Glutamatergic neuron (in vitro differentiated cells): ENCODE measurements around the gene GNB5. TPM values are rescaled to one million over a fixed set of nuclear protein-coding genes. Genes with fewer than 3 reads are reported as not detected.

Experiments
- DNase-seq: peaks from one replicate; pipeline ENCODE4 v3.0.0; 2022
- H3K27ac Mint-ChIP-seq: one replicate; pipeline ENCODE4 v1.8.0; 2020; ENCODE audit warnings: mild to moderate bottlenecking, mixed read lengths, inconsistent platforms; ENCODE audit not compliant: unreplicated experiment
- H3K27me3 Mint-ChIP-seq: one replicate; pipeline ENCODE4 v1.8.0; 2020; ENCODE audit warnings: mild to moderate bottlenecking, moderate library complexity, mixed read lengths, inconsistent platforms; ENCODE audit not compliant: unreplicated experiment
- H3K36me3 Mint-ChIP-seq: one replicate; pipeline ENCODE4 v1.8.0; 2020; ENCODE audit warnings: mild to moderate bottlenecking, mixed read lengths, inconsistent platforms; ENCODE audit not compliant: unreplicated experiment
- H3K4me1 Mint-ChIP-seq: one replicate; pipeline ENCODE4 v1.8.0; 2020; ENCODE audit warnings: mild to moderate bottlenecking, low read depth, mixed read lengths, inconsistent platforms; ENCODE audit not compliant: unreplicated experiment
- H3K4me3 Mint-ChIP-seq: one replicate; pipeline ENCODE4 v1.8.0; 2020; ENCODE audit warnings: mild to moderate bottlenecking, mixed read lengths, inconsistent platforms; ENCODE audit not compliant: unreplicated experiment
- H3K9me3 Mint-ChIP-seq: one replicate; pipeline ENCODE4 v1.8.0; 2020; ENCODE audit warnings: mild to moderate bottlenecking, moderate library complexity, mixed read lengths, inconsistent platforms; ENCODE audit not compliant: unreplicated experiment
- total RNA-seq: library from RNA; stranded (reverse); fragmentation: NEBNext Ultra II Directional; extraction: Animal tissue kit (Norgen Biotek cat#: 25700); gene quantifications from one replicate; pipeline ENCODE4 v1.2.1, GENCODE V29; 2021; ENCODE audit not compliant: unreplicated experiment
- TF ChIP-seq, protein P1 (sequence below): fragments of 200-600 bp; sonication (generic); IDR thresholded peaks from one replicate; pipeline ENCODE4 v1.5.0; 2021; ENCODE audit not compliant: partially characterized antibody, unreplicated experiment

The GNB5 gene
- total RNA-seq, 1 donor from 2014 or later, result 28.4 TPM

DNA sequence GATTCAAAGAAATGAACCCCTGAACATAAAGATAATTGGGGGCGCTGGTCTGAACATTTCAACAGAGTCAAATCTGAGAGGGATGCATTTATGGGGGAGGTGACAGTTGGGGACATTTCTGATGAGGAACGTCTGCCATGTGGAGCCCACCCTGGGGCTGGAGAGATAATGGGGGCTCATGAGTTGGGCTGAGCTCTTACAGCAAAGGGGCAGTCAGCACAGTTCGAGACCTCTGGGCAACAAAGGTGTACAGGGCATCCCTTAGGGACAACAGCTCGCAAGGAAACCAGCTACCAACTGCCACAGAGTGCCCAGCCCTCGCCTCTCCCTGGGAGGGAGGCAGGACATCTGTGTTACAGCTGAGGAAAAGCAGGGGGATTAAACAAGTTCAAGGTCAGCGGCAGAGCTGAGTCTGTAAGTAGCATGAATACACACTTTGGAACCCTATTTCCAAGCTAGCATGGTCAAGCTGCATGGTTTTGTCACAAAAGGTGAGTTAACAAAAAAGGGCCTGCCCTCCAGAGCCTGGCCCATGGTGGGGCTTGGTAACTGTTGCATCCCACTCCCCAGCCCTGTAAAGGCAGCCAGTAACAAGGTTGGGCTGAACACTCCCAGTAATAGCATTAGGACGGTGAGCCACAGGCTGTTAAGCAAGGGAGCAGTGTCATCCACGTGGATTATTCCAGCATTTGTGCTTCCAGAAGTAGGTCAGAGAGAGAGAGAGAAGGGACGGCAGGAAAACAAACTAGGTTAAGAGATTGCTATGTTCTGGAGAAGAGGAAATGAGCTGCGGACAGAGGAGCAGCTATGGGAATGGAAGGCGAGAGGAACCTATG is 4.3 kb downstream of the GNB5 start:
- H3K9me3 Mint-ChIP-seq, result peaks cover 4% of the 10 kb centered on the region
- no peaks in the 10 kb centered on the region for H3K36me3 Mint-ChIP-seq
- H3K27me3 Mint-ChIP-seq, result peaks cover 9% of the 10 kb centered on the region
- TF ChIP-seq, protein P1, sequence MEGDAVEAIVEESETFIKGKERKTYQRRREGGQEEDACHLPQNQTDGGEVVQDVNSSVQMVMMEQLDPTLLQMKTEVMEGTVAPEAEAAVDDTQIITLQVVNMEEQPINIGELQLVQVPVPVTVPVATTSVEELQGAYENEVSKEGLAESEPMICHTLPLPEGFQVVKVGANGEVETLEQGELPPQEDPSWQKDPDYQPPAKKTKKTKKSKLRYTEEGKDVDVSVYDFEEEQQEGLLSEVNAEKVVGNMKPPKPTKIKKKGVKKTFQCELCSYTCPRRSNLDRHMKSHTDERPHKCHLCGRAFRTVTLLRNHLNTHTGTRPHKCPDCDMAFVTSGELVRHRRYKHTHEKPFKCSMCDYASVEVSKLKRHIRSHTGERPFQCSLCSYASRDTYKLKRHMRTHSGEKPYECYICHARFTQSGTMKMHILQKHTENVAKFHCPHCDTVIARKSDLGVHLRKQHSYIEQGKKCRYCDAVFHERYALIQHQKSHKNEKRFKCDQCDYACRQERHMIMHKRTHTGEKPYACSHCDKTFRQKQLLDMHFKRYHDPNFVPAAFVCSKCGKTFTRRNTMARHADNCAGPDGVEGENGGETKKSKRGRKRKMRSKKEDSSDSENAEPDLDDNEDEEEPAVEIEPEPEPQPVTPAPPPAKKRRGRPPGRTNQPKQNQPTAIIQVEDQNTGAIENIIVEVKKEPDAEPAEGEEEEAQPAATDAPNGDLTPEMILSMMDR, result no peak
- H3K4me3 Mint-ChIP-seq, result no peak overlapping the region
- no peak for DNase-seq
- peaks cover 12% of the 10 kb centered on the region for H3K4me1 Mint-ChIP-seq
- no peak overlapping the region for H3K27ac Mint-ChIP-seq

DNA sequence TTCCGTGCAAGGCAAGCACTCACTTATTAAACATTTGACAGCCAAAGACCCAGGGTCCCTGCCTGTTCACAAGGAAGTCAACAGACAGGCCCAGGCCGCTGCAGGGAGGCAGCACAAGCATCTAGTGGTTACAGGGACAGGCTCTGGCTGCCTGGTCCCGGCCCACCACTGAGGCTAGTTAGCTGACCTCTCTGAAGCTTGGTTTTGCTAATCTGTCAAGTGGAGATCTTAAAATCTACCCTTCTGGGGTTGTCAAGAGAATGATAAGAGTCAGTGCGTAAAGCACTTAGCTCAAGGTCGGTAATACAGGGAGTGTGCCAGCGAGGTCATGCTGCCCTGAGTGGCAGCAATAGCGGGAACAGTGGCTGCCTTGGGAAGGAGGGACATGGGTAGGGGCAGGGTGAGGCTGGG is 6.0 kb downstream of the GNB5 start:
- H3K36me3 Mint-ChIP-seq, result no peaks in the 10 kb centered on the region
- DNase-seq, result no peak
- TF ChIP-seq, protein P1, result no peak
- no peak overlapping the region for H3K27ac Mint-ChIP-seq
- peaks cover 9% of the 10 kb centered on the region for H3K27me3 Mint-ChIP-seq
- peaks cover 1% of the 10 kb centered on the region for H3K9me3 Mint-ChIP-seq
- H3K4me3 Mint-ChIP-seq, result no peak overlapping the region
- peaks cover 5% of the 10 kb centered on the region for H3K4me1 Mint-ChIP-seq

DNA sequence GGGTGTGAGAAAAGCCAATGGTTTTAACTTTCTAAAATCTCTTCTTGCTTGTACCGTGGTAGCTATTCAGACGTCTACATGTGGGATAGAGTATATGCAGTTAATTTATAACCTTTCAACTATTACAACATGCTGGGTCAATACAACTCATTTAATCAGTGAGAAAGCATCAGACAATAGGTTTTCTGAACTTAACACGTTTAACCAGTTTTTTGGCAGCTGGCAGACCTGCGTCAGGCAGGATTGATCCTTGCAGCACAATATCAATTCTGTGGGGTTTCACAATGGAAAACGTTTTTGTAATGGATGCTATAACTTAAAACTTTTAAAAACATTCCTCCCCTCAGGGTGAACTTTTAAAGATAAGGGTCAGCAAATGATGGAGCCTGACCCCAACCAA is 6.5 kb downstream of the GNB5 start:
- Mint-ChIP-seq H3K27ac (no peak overlapping the region), H3K27me3 (peaks cover 9% of the 10 kb centered on the region), H3K4me1 (peaks cover 5% of the 10 kb centered on the region), H3K4me3 (no peak overlapping the region), H3K9me3 (peaks cover 1% of the 10 kb centered on the region), H3K36me3 (no peaks in the 10 kb centered on the region)
- TF ChIP-seq, protein P1, result no peak
- DNase-seq, result no peak

DNA sequence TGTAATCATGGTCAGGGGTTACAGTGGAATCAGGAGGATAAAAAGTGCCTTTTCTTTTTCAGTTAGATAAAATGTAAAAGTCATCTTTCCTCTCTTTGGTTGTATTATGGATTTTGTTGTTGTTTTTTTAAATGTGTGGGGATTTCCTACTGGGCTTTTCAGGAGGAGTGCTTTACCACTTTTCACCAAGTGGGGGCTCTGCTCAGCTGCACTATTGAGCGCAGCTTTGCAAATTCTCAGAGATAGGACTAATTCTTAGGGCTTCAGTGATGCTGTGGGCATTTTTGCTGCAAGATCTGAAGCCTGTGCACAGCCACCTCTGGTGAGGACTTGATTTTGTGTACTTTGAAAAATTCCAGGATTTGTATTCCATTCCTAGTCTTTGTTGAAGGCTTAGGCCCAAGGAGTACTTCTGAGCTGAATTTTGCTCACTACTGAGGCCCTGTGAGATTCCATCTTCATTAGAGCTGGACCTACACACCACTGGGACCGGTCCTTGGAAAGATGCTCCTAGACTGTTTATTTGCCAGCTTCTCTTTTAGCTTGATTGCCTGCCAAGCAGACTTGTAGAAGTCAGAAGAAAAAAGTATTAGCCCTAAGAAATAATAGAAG is 7.5 kb downstream of the GNB5 start:
- no peak overlapping the region for H3K4me3 Mint-ChIP-seq
- TF ChIP-seq, protein P1, result peak; percentile 76
- no peak overlapping the region for H3K27ac Mint-ChIP-seq
- H3K36me3 Mint-ChIP-seq, result no peaks in the 10 kb centered on the region
- H3K9me3 Mint-ChIP-seq, result peaks cover 3% of the 10 kb centered on the region
- peak; percentile 68 for DNase-seq
- H3K27me3 Mint-ChIP-seq, result peaks cover 8% of the 10 kb centered on the region
- H3K4me1 Mint-ChIP-seq, result peaks cover 5% of the 10 kb centered on the region
